ENCODE measurements around the gene CELA1.

CELA1 gene

GRCh38 chr12:51348116-51348515, 1.6 kb upstream of the CELA1 start:
- H3K36me3 ChIP-seq (ENCODE audit: insufficient read depth, low read length): no peaks in the 10 kb centered on the region
- TF ChIP-seq EZH2 (IDR thresholded peaks at IDR 0.05; ENCODE audit: borderline replicate concordance, low read length) (no peak), CTCF (IDR thresholded peaks at IDR 0.05; ENCODE audit: low read length) (no peak)
- H3K4me3 ChIP-seq (ENCODE audit: low read depth, low read length, poor library complexity, severe bottlenecking): no peak overlapping the region
- H3K9me3 ChIP-seq (ENCODE audit: low read length): no peaks in the 10 kb centered on the region
- H2AFZ ChIP-seq (ENCODE audit: low read length): no peak overlapping the region
- no peaks in the 10 kb centered on the region for H3K4me1 ChIP-seq (ENCODE audit: insufficient read depth, low read length, severe bottlenecking)
- H3F3A ChIP-seq (ENCODE audit: insufficient read depth, low read length): no peaks in the 10 kb centered on the region
- H3K27me3 ChIP-seq (ENCODE audit: insufficient read depth, low read length): no peaks in the 10 kb centered on the region; the same call in 1 of the 2 replicates
- H4K20me1 ChIP-seq (ENCODE audit: insufficient read depth, low read length): no peaks in the 10 kb centered on the region
- H3K4me2 ChIP-seq (ENCODE audit: low read length): no peak overlapping the region
- H3K27ac ChIP-seq (ENCODE audit: low read depth, low read length, poor library complexity, severe bottlenecking): no peak overlapping the region
- H3K9me2 ChIP-seq (ENCODE audit: low read depth, low read length): no peaks in the 10 kb centered on the region
- no peaks in the 10 kb centered on the region for H3K79me2 ChIP-seq (ENCODE audit: insufficient read depth, low read length)
- no peak overlapping the region for H3K9ac ChIP-seq (ENCODE audit: low read length)

- no peak overlapping the region for H3K4me3 ChIP-seq (ENCODE audit: low read depth, low read length, poor library complexity, severe bottlenecking)
- H3F3A ChIP-seq (ENCODE audit: insufficient read depth, low read length): no peaks in the 10 kb centered on the region
- no peaks in the 10 kb centered on the region for H3K9me3 ChIP-seq (ENCODE audit: low read length)
- no peaks in the 10 kb centered on the region for H3K79me2 ChIP-seq (ENCODE audit: insufficient read depth, low read length)
- no peak overlapping the region for H2AFZ ChIP-seq (ENCODE audit: low read length)
- no peaks in the 10 kb centered on the region for H3K9me2 ChIP-seq (ENCODE audit: low read depth, low read length)
- no peak overlapping the region for H3K9ac ChIP-seq (ENCODE audit: low read length)
- H3K36me3 ChIP-seq (ENCODE audit: insufficient read depth, low read length): no peaks in the 10 kb centered on the region
- TF ChIP-seq EZH2 (IDR thresholded peaks at IDR 0.05; ENCODE audit: borderline replicate concordance, low read length): no peak
- no peak for TF ChIP-seq CTCF (IDR thresholded peaks at IDR 0.05; ENCODE audit: low read length)
- no peaks in the 10 kb centered on the region; the same call in 1 of the 2 replicates for H3K27me3 ChIP-seq (ENCODE audit: insufficient read depth, low read length)
- H4K20me1 ChIP-seq (ENCODE audit: insufficient read depth, low read length): no peaks in the 10 kb centered on the region
- H3K4me1 ChIP-seq (ENCODE audit: insufficient read depth, low read length, severe bottlenecking): no peaks in the 10 kb centered on the region
- H3K27ac ChIP-seq (ENCODE audit: low read depth, low read length, poor library complexity, severe bottlenecking): no peak overlapping the region
- H3K4me2 ChIP-seq (ENCODE audit: low read length): no peak overlapping the region
Observed at GRCh38 chr12:51345681-51346080, 798 bp downstream of the CELA1 start.

- no peaks in the 10 kb centered on the region for H3F3A ChIP-seq (ENCODE audit: insufficient read depth, low read length)
- H2AFZ ChIP-seq (ENCODE audit: low read length): no peak overlapping the region
- no peak overlapping the region for H3K9ac ChIP-seq (ENCODE audit: low read length)
- no peaks in the 10 kb centered on the region for H3K9me3 ChIP-seq (ENCODE audit: low read length)
- no peaks in the 10 kb centered on the region for H3K9me2 ChIP-seq (ENCODE audit: low read depth, low read length)
- H3K4me2 ChIP-seq (ENCODE audit: low read length): no peak overlapping the region
- H3K79me2 ChIP-seq (ENCODE audit: insufficient read depth, low read length): no peaks in the 10 kb centered on the region
- no peaks in the 10 kb centered on the region for H4K20me1 ChIP-seq (ENCODE audit: insufficient read depth, low read length)
- no peaks in the 10 kb centered on the region for H3K4me1 ChIP-seq (ENCODE audit: insufficient read depth, low read length, severe bottlenecking)
- H3K36me3 ChIP-seq (ENCODE audit: insufficient read depth, low read length): no peaks in the 10 kb centered on the region
- TF ChIP-seq CTCF (IDR thresholded peaks at IDR 0.05; ENCODE audit: low read length) (no peak), EZH2 (IDR thresholded peaks at IDR 0.05; ENCODE audit: borderline replicate concordance, low read length) (no peak)
- H3K27me3 ChIP-seq (ENCODE audit: insufficient read depth, low read length): no peaks in the 10 kb centered on the region
- H3K27ac ChIP-seq (ENCODE audit: low read depth, low read length, poor library complexity, severe bottlenecking): no peak overlapping the region
- no peak overlapping the region for H3K4me3 ChIP-seq (ENCODE audit: low read depth, low read length, poor library complexity, severe bottlenecking)
Observed at GRCh38 chr12:51343201-51343600, 3.3 kb downstream of the CELA1 start.
